Motor neuron (in vitro differentiated cells): ENCODE data around the gene OR5F1. TPM values are rescaled to one million over a fixed set of nuclear protein-coding genes. Genes with fewer than 3 reads are reported as not detected.

ENCODE experiments used
- ATAC-seq, 8 experiments: fragments of 200-7000 bp; cut with Tn5 transposase; replicated peaks in 6 of 8; 2 replicates each; pipeline ENCODE4 v1.8.0; 2021; ENCODE audit warnings: mild to moderate bottlenecking in 8 of 8, moderate library complexity in 8 of 8
- H3K27ac ChIP-seq, 2 donors: fragments of 250-450 bp; sonication (Bioruptor Pico); 2 replicates each; pipeline ENCODE4 v1.9.0; 2021; ENCODE audit warnings: antibody characterized with exemption in 2 of 2, mild to moderate bottlenecking in 2 of 2, moderate library complexity in 1 of 2
- H3K4me1 ChIP-seq, 2 donors: fragments of 250-450 bp; sonication (Bioruptor Pico); replicated peaks in 1 of 2; 2 replicates each; pipeline ENCODE4 v1.6.1; 2021; ENCODE audit warnings: antibody characterized with exemption in 2 of 2, mild to moderate bottlenecking in 2 of 2, moderate library complexity in 1 of 2
- H3K4me3 ChIP-seq, 5 donors: fragments of 250-450 bp; sonication (Bioruptor Pico); 2 replicates each; pipeline ENCODE4 v1.9.0; 2021; ENCODE audit warnings: antibody characterized with exemption in 5 of 5, mild to moderate bottlenecking in 5 of 5, moderate library complexity in 4 of 5
- WGBS, 10 experiments: fragments of 450-650 bp; shearing (Covaris generic); methylation state at CpG; one replicate each; pipeline ENCODE4 v1.0.0; 2022; 5-methylcytosine and 5-hydroxymethylcytosine counted together
- in situ Hi-C, 9 experiments: fragments of 400-800 bp; cut with MboI; loops; one replicate each; pipeline ENCODE4 v1.15.0; 2021; ENCODE audit warnings: low sequenced_read_pairs in 9 of 9, low pct_unique_long_range_greater_than_20kb in 2 of 9; ENCODE audit not compliant: unreplicated experiment in 9 of 9
- total RNA-seq, 8 experiments: library from RNA; unstranded; fragments of 300-600 nt; gene quantifications; 2 replicates each; pipeline versions ENCODE4 v1.2.3 to v1.2.4, GENCODE V29; 2022

OR5F1 gene
- total RNA-seq, result under 1 TPM in 2 of 8 experiments, not detected in 6; 0.36 to 0.95 TPM

- no peak for ATAC-seq
- no peak within 1 kb of the TSS for H3K27ac ChIP-seq
- in situ Hi-C loops, result no loop called here
- no peaks in the 10 kb centered on the region for H3K4me1 ChIP-seq
- H3K4me3 ChIP-seq, result no peak within 1 kb of the TSS
- WGBS, 10 experiments, result 0 to 89% (median 37%) methylated on average over 1 to 2 of the region's 2 CpGs; no CpG with 5 or more reads in 2 of the 10 experiments
Measured at GRCh38 chr11:55994525-55994924, at the start of gene OR5F1. Gene OR5F1, minus strand, starts transcription at chr11:55994625. Its CDS starts 0 bp downstream, at chr11:55994625.

- no peak within 1 kb of the TSS for H3K27ac ChIP-seq
- no peaks in the 10 kb centered on the region for H3K4me1 ChIP-seq
- no peak within 1 kb of the TSS for H3K4me3 ChIP-seq
- no peak for ATAC-seq
- in situ Hi-C loops, result no loop called here
Measured at GRCh38 chr11:56027354-56027753, 32.9 kb upstream of the OR5F1 start, which contains the start of gene OR5AS1. Gene OR5AS1, plus strand, starts transcription at chr11:56027654. Its CDS starts 2,765 bp downstream, at chr11:56030419.

GRCh38 chr11:56013805-56014204 is 19.4 kb upstream of the OR5F1 start:
- no peak overlapping the region for H3K27ac ChIP-seq
- 0 to 100% (median 18%) methylated on average over 1 to 2 of the region's 2 CpGs; no CpG with 5 or more reads in 2 of the 10 experiments for WGBS, 10 experiments
- ATAC-seq, result no peak
- H3K4me1 ChIP-seq, result no peaks in the 10 kb centered on the region
- H3K4me3 ChIP-seq, result no peak overlapping the region
- in situ Hi-C loops, result no loop called here

GRCh38 chr11:56010716-56011115 is 16.3 kb upstream of the OR5F1 start:
- ATAC-seq, result no peak
- in situ Hi-C loops, result no loop called here
- H3K27ac ChIP-seq, result no peak overlapping the region
- H3K4me3 ChIP-seq, result no peak overlapping the region
- H3K4me1 ChIP-seq, result no peaks in the 10 kb centered on the region

GRCh38 chr11:55970935-55971334 is 23.5 kb downstream of the OR5F1 start:
- no peaks in the 10 kb centered on the region for H3K4me1 ChIP-seq
- ATAC-seq, result no peak
- in situ Hi-C loops, result no loop called here
- no peak overlapping the region for H3K27ac ChIP-seq
- H3K4me3 ChIP-seq, result no peak overlapping the region
- 8 to 100% (median 80%) methylated on average over 1 to 2 of the region's 3 CpGs; no CpG with 5 or more reads in 7 of the 10 experiments for WGBS, 10 experiments

GRCh38 chr11:55969845-55970244 is 24.6 kb downstream of the OR5F1 start, which contains the start of gene OR10AG1:
Gene OR10AG1, minus strand, starts transcription at chr11:55969945. Its CDS starts 38 bp downstream, at chr11:55969907.
- Histone ChIP-seq H3K27ac (no peak within 1 kb of the TSS), H3K4me1 (no peaks in the 10 kb centered on the region), H3K4me3 (no peak within 1 kb of the TSS)
- no peak for ATAC-seq
- in situ Hi-C loops, result no loop called here
- 0 to 100% (median 80%) methylated on average over 1 to 2 of the region's 2 CpGs; no CpG with 5 or more reads in 1 of the 10 experiments for WGBS, 10 experiments

GRCh38 chr11:55967914-55968313 is 26.5 kb downstream of the OR5F1 start:
- whole genome bisulfite sequencing, 10 experiments, result 5 to 95% (median 67%) methylated on average over 3 to 5 of the region's 5 CpGs; no CpG with 5 or more reads in 2 of the 10 experiments
- ATAC-seq, result no peak
- in situ Hi-C loops, result no loop called here
- Histone ChIP-seq H3K4me3 (no peak overlapping the region), H3K4me1 (no peaks in the 10 kb centered on the region), H3K27ac (no peak overlapping the region)

- no peak overlapping the region for H3K4me3 ChIP-seq
- ATAC-seq, result no peak
- no peak overlapping the region for H3K27ac ChIP-seq
- no peaks in the 10 kb centered on the region for H3K4me1 ChIP-seq
- 7 to 83% (median 48%) methylated on average over 1 to 2 of the region's 2 CpGs; no CpG with 5 or more reads in 2 of the 10 experiments for WGBS, 10 experiments
- in situ Hi-C loops, result no loop called here
Measured at GRCh38 chr11:55966391-55966790, 28.0 kb downstream of the OR5F1 start.

- H3K4me3 ChIP-seq, result no peak overlapping the region
- 0 to 90% (median 65%) methylated on average over 2 to 4 of the region's 4 CpGs for WGBS, 10 experiments
- H3K4me1 ChIP-seq, result no peaks in the 10 kb centered on the region
- no peak overlapping the region for H3K27ac ChIP-seq
- in situ Hi-C loops, result no loop called here
- no peak for ATAC-seq
Measured at GRCh38 chr11:55956521-55956920, 37.9 kb downstream of the OR5F1 start.

- Histone ChIP-seq H3K4me1 (no peaks in the 10 kb centered on the region), H3K27ac (no peak overlapping the region), H3K4me3 (no peak overlapping the region)
- no peak for ATAC-seq
- WGBS, 10 experiments, result 17 to 92% (median 66%) methylated on average over 1 to 3 of the region's 4 CpGs; no CpG with 5 or more reads in 6 of the 10 experiments
- in situ Hi-C loops, result loop anchor here in 6 of 9 experiments (10.0 to 25.0 kb wide), 4 partner anchors 825 to 1313 kb away; no protein-coding TSS in a partner anchor
Measured at GRCh38 chr11:55949330-55949729, 45.1 kb downstream of the OR5F1 start.

Other genes with a start within 250 kb of the OR5F1 start
- under 1 TPM in 1 of 8 experiments, not detected in 7; 0.33 TPM for gene OR5D13, start 221.2 kb downstream of the OR5F1 start, total RNA-seq
- under 1 TPM in 2 of 8 experiments, not detected in 6; 0.33 to 0.36 TPM for gene OR5D14, start 199.1 kb downstream of the OR5F1 start, total RNA-seq
- gene OR5L1, start 183.3 kb downstream of the OR5F1 start, total RNA-seq, result under 1 TPM in 1 of 8 experiments, not detected in 7; 0.76 TPM
- gene OR5D18, start 175.0 kb downstream of the OR5F1 start, total RNA-seq, result under 1 TPM in 1 of 8 experiments, not detected in 7; 0.28 TPM
- under 1 TPM in 2 of 8 experiments, not detected in 6; 0.21 to 0.95 TPM for gene OR5L2, start 167.4 kb downstream of the OR5F1 start, total RNA-seq
- gene OR5D16, start 155.9 kb downstream of the OR5F1 start, total RNA-seq, result under 1 TPM in 1 of 8 experiments, not detected in 7; 0.38 TPM
- gene TRIM51, start 111.3 kb downstream of the OR5F1 start, total RNA-seq, result not detected
- under 1 TPM in 1 of 8 experiments, not detected in 7; 0.52 TPM for gene OR5W2, start 80.0 kb downstream of the OR5F1 start, total RNA-seq
- under 1 TPM in 2 of 8 experiments, not detected in 6; 0.21 to 0.76 TPM for gene OR5I1, start 58.2 kb downstream of the OR5F1 start, total RNA-seq
- under 1 TPM in 3 of 8 experiments, not detected in 5; 0.05 to 0.33 (median 0.13) TPM for gene OR10AG1, start 24.7 kb downstream of the OR5F1 start, total RNA-seq
- gene OR5AS1, start 33.0 kb upstream of the OR5F1 start, total RNA-seq, result under 1 TPM in 5 of 8 experiments, not detected in 3; 0.04 to 0.28 (median 0.05) TPM
- under 1 TPM in 2 of 8 experiments, not detected in 6; 0.45 to 0.47 TPM for gene OR8I2, start 98.7 kb upstream of the OR5F1 start, total RNA-seq
- gene OR8H2, start 109.1 kb upstream of the OR5F1 start, total RNA-seq, result under 1 TPM in 3 of 8 experiments, not detected in 5; 0.18 to 0.59 (median 0.47) TPM
- under 1 TPM in 1 of 8 experiments, not detected in 7; 0.49 TPM for gene OR8H3, start 127.7 kb upstream of the OR5F1 start, total RNA-seq
- under 1 TPM in 1 of 8 experiments, not detected in 7; 0.14 TPM for gene OR8J3, start 145.6 kb upstream of the OR5F1 start, total RNA-seq
- gene OR8K5, start 165.7 kb upstream of the OR5F1 start, total RNA-seq, result under 1 TPM in 1 of 8 experiments, not detected in 7; 0.33 TPM
- gene OR5J2, start 182.0 kb upstream of the OR5F1 start, total RNA-seq, result not detected
- gene OR5T2, start 239.6 kb upstream of the OR5F1 start, total RNA-seq, result under 1 TPM in 2 of 8 experiments, not detected in 6; 0.15 to 0.38 TPM